Activated CD4-positive, alpha-beta T cell treated with anti-CD3 and anti-CD28 coated beads for 36 hours (primary cell): Measurements from ENCODE around the gene SMURF2. TPM values are rescaled to one million over a fixed set of nuclear protein-coding genes. Genes with fewer than 3 reads are reported as not detected.

ENCODE experiments used
- ATAC-seq: fragments of 200-7000 bp; cut with Tn5 transposase; one replicate; pipeline ENCODE4 v1.10.0; 2021; ENCODE audit warnings: mild to moderate bottlenecking, moderate library complexity
- CTCF ChIA-PET: fragments of 350-600 bp; sonication (Branson Sonifier 250); formaldehyde crosslinking; loops from one replicate; lab custom pipeline; 2021; ENCODE audit warnings: antibody characterized with exemption; lab: Charles Lee
- POLR2A ChIA-PET: fragments of 350-600 bp; sonication (Branson Sonifier 250); formaldehyde crosslinking; loops from one replicate; lab custom pipeline; 2021; ENCODE audit warnings: antibody characterized with exemption, inconsistent platforms; lab: Charles Lee
- DNase-seq: peaks from one replicate; pipeline ENCODE4 v3.0.0-alpha.2; 2020
- H3K27ac Mint-ChIP-seq: one replicate; pipeline ENCODE4 v1.8.0; 2021; ENCODE audit warnings: mixed read lengths
- H3K27me3 Mint-ChIP-seq: one replicate; pipeline ENCODE4 v1.8.0; 2021; ENCODE audit warnings: mixed read lengths
- H3K36me3 Mint-ChIP-seq: one replicate; pipeline ENCODE4 v1.8.0; 2021; ENCODE audit warnings: low read depth, mixed read lengths
- H3K4me1 Mint-ChIP-seq: one replicate; pipeline ENCODE4 v1.8.0; 2021; ENCODE audit warnings: mixed read lengths
- H3K4me3 Mint-ChIP-seq: one replicate; pipeline ENCODE4 v1.8.0; 2021; ENCODE audit warnings: mild to moderate bottlenecking, moderate library complexity, mixed read lengths
- H3K9me3 Mint-ChIP-seq: one replicate; pipeline ENCODE4 v1.8.0; 2021; ENCODE audit warnings: low read depth, mixed read lengths
- intact Hi-C, 2 experiments: fragments of 100-400 bp; cut with DNase I in 1 of 2; cut with micrococcal nuclease in 1 of 2; formaldehyde crosslinking; loops; one replicate each; pipeline versions ENCODE4 v1.14.2 to v1.15.1; 2022 to 2024; cut with DNase I, micrococcal nuclease
- microRNA-seq: library from miRNA; unstranded; fragments of <30 nt; microRNA quantifications from one replicate; pipeline ENCODE4 v1.2.0, GENCODE V29; 2021; ENCODE audit warnings: borderline replicate concordance
- total RNA-seq, 2 experiments: library from RNA; stranded (reverse); gene quantifications; one replicate each; pipeline ENCODE4 v1.2.3, GENCODE V29; 2021

Gene SMURF2
- total RNA-seq, 2 experiments from 2014 or later: 13.9 to 15.0 TPM

DNA sequence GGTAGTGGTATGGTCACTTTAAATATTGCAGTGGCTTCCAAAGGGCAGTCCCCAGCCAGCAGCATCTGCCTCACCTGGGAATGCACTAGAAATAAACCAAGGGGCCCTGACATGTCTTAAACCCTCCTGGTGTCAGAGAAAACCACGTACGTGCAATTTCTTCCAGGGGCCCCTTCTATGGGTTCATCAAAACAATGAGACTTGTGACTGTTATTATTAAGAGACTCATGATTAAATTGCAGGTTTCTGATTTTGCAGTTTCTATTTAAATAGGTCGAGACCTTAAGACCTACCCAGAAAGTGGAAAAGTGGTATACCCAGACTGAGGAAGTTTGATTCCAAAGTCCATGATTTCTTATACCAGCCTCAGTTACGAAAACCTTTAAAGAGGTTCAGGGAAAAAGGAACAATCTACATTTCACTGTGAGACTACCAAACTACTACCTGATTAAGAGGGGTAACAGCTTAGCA, 164.5 kb downstream of the SMURF2 start:
- H3K9me3 Mint-ChIP-seq: no peaks in the 10 kb centered on the region
- H3K4me1 Mint-ChIP-seq: peaks cover 70% of the 10 kb centered on the region
- peak; percentile 36 for ATAC-seq
- DNase-seq: no peak
- intact Hi-C loops: loop anchor here (1.0 to 10.0 kb wide), 9 partner anchors 9 to 477 kb away; partner anchors contain the start of genes CEP95 (in 2 of the 2), DDX5 (in 2 of the 2), ICAM2 (in 1 of the 2) and SMURF2 (in 1 of the 2)
- H3K27ac Mint-ChIP-seq: peak overlapping the region; percentile 98
- CTCF ChIA-PET: interaction anchor here (0.7 to 2.1 kb wide), 7 partner anchors 7 to 159 kb away, joined by 3 to 20 read pairs (median 5); partner anchors contain the start of gene CEP95
- H3K4me3 Mint-ChIP-seq: peak overlapping the region; percentile 98
- POLR2A ChIA-PET: interaction anchor here (0.9 to 5.2 kb wide), 3 partner anchors 9 to 77 kb away, joined by 3 to 111 read pairs (median 4); partner anchors contain the start of genes CEP95 and DDX5
- H3K36me3 Mint-ChIP-seq: peaks cover 64% of the 10 kb centered on the region
- no peaks in the 10 kb centered on the region for H3K27me3 Mint-ChIP-seq

DNA sequence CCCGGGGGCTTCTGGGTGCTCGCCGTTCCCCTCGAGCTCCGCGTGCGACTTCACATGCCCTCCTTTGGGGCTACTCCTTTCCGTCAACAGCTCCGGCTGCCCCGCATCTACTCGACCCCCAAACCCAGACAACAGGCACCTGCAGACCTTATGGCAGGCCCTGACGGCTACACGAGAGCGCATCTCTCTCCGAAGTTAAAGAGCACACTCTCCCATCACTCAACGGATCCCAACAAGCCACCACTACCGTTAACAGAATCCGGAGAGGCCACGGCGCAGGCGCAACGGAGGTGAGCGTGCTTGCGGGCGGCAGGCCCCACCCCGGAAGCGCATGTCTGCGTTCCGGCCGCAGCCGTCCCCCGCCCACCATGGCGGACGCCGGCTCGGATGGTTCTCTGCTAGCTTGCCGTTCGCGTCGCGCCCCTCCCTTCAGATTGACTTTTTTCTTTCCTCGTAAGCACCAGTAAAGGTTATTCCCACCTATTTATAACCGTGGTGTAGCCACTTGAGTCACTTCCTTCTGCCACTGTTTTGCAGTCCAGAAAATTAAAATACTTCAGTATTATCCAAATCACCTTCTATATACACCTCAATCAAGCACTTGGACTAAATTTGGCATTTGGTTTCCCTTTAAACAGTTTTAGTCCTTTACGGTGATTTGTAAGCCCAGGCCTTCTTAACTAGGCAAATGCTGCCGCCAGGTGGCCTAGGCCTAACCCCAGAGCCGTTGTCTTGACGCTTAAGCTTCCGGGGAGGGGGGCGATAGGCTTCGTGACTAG, 165.1 kb downstream of the SMURF2 start, which contains the start of gene POLG2:
TSS of gene POLG2 (minus strand) at position 269 of the 779 bp plus-strand sequence. CDS start at position 183, 86 bp downstream.
- H3K27ac Mint-ChIP-seq: peak within 1 kb of the TSS; percentile 98
- H3K27me3 Mint-ChIP-seq: no peaks in the 10 kb centered on the region
- H3K4me3 Mint-ChIP-seq: peak within 1 kb of the TSS; percentile 98
- CTCF ChIA-PET: interaction anchor here (0.7 to 2.1 kb wide), 13 partner anchors 8 to 160 kb away, joined by 3 to 20 read pairs (median 4); partner anchors contain the start of gene CEP95
- H3K4me1 Mint-ChIP-seq: peaks cover 68% of the 10 kb centered on the region
- peaks cover 60% of the 10 kb centered on the region for H3K36me3 Mint-ChIP-seq
- H3K9me3 Mint-ChIP-seq: no peaks in the 10 kb centered on the region
- POLR2A ChIA-PET: interaction anchor here (0.5 to 5.2 kb wide), 6 partner anchors 9 to 215 kb away, joined by 3 to 111 read pairs (median 4); partner anchors contain the start of genes CEP95 and DDX5
- DNase-seq (peak; percentile 97), ATAC-seq (peak; percentile 86)
- intact Hi-C loops: loop anchor here (1.0 to 10.0 kb wide), 9 partner anchors 9 to 476 kb away; partner anchors contain the start of genes CEP95 (in 2 of the 2), DDX5 (in 2 of the 2), ICAM2 (in 1 of the 2) and SMURF2 (in 1 of the 2)

DNA sequence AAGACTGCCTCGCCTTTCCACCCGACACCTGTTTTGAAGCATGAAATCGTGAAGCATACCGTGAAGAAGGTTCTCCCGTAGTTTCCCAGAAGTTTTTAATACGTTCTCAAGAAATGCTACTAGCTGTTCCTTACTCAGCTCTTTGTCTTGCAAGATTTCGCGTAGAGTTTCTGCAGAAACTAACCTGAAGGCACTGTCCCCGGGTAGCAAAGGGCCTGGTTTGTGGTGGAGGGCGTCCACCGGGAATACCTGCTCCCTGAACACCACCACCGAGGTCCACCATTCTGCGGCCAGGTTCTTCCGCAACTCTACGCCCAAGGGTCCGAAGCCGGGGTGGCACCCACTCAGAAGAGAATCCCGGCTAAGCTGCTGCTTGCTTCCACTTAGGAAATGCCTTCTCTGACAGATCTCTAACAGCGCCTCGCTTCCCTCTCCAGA, 165.7 kb downstream of the SMURF2 start:
- POLR2A ChIA-PET: interaction anchor here (0.5 to 5.2 kb wide), 6 partner anchors 10 to 215 kb away, joined by 3 to 111 read pairs (median 4); partner anchors contain the start of genes CEP95 and DDX5
- H3K36me3 Mint-ChIP-seq: peaks cover 58% of the 10 kb centered on the region
- intact Hi-C loops: loop anchor here (2.0 to 10.0 kb wide), 6 partner anchors 84 to 476 kb away; partner anchors contain the start of gene ICAM2 (in 1 of the 2)

More for the DNA sequence above, 165.7 kb downstream of the SMURF2 start:
- DNase-seq (no peak), ATAC-seq (no peak)
- Mint-ChIP-seq H3K4me1 (peaks cover 63% of the 10 kb centered on the region), H3K27me3 (no peaks in the 10 kb centered on the region), H3K9me3 (no peaks in the 10 kb centered on the region), H3K27ac (peak overlapping the region; percentile 98), H3K4me3 (peak overlapping the region; percentile 98)
- CTCF ChIA-PET: interaction anchor here (0.7 to 2.1 kb wide), 11 partner anchors 9 to 153 kb away, joined by 3 to 20 read pairs (median 4); no protein-coding TSS in a partner anchor

Small RNA genes lying within 50 kb of the gene (microRNA-seq; reads per million reads assigned to microRNA genes)
- gene MIR3064: 6.7 reads per million, percentile 22 among the genes with 10 or more reads in this experiment
- gene MIR5047: not detected

Other genes with a start within 250 kb of the SMURF2 start
- gene MILR1, start 213.2 kb downstream of the SMURF2 start, total RNA-seq: under 1 TPM in 1 of 2 experiments, not detected in 1; 0.30 TPM
- gene POLG2, start 165.3 kb downstream of the SMURF2 start, total RNA-seq: 10 to 100 TPM; 26.9 to 30.2 TPM
- 100 to 1,000 TPM; 575 TPM for gene DDX5, start 156.0 kb downstream of the SMURF2 start, total RNA-seq
- gene CEP95, start 155.3 kb downstream of the SMURF2 start, total RNA-seq: 10 to 100 TPM; 40.5 to 42.8 TPM